ENCODE results near the gene OR51D1.

Gene OR51D1, protein sequence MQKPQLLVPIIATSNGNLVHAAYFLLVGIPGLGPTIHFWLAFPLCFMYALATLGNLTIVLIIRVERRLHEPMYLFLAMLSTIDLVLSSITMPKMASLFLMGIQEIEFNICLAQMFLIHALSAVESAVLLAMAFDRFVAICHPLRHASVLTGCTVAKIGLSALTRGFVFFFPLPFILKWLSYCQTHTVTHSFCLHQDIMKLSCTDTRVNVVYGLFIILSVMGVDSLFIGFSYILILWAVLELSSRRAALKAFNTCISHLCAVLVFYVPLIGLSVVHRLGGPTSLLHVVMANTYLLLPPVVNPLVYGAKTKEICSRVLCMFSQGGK

GRCh38 chr11:4636962-4637661, at the start of gene OR51D1:
TSS of gene OR51D1 (plus strand) at chr11:4637477. CDS start at chr11:4639791, 2,314 bp downstream.
- DNase-seq (ENCODE audit: low read depth): peak; percentile 68

DNA sequence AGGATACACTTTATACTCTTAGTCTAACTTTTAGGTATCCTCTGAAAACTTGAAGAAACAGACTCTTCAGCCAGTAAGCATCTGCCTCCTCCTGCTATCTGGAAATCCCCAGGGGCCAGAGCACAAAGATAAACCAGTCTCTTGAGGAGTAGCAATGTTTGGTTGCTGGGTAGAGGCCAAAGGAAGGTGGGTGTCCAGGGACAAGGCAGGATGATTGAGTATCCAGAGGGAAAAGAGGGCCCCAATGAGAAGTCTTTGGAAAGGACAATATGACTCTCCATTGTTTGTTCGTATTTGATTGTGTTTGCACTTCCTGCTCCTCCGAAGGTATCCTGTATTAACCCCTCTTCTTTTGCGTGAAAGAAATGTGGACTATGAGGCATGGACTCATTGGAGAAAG, 48.3 kb upstream of the OR51D1 start:
- DNase-seq (ENCODE audit: low read depth): no peak

DNA sequence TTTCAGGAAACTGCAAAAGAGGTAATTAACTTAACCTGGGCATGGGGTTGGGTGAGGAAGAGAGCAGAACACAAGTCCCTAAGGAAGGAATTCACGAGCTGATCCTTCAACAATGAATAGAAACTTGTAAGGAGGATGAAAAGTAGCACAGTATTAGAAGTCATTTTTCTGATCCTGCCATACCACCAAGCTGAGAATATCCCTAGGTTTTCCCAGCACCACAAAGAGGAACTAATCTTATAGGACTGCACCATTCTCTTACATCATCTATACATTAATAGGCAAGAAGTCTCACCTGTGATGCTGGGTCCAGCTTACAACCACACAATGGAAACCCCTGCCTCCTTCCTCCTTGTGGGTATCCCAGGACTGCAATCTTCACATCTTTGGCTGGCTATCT, 43.5 kb upstream of the OR51D1 start, which contains the start of gene OR52I1:
TSS of gene OR52I1 (plus strand) at position 301 of the 400 bp plus-strand sequence. CDS start at position 301, 0 bp downstream.
- no peak for DNase-seq (ENCODE audit: low read depth)

- no peak for DNase-seq (ENCODE audit: low read depth)
Observed at GRCh38 chr11:4605057-4605456, 32.2 kb upstream of the OR51D1 start.

DNA sequence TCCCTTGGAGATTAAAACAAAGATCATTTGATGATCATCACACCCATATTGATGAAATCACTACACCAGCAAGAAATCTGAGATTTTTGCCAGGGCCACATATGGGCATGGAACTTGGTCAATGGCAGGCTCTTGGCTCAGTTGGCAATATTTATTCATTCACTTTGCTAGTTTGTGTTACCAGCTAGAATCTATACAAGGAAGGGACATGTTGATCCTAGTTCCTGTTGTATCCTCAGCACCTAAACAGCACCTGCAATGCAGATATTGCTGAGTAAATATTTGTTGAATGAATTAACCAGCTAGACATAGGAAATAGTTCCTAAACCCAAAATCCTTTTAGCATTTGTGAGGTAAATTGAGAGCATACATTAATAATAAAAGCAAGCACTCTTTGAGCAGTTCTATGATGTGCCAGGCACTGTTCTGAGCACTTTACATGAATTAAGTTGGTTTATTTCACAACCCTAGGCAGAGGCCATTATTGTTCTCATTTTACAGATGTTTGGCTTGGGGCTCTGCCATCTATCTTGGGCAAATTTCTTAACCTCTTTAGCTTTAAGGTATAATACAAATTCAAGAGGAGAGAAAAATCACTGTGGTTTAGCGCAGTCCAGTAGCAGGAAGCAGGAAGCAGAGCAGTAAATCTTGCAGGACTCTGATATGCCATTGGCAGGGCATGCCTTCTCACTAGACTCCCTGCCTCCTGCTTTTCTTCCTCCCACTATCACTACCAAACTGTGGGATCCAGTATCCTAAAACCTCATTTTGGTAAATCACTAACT, 30.9 kb upstream of the OR51D1 start:
- DNase-seq (ENCODE audit: low read depth): no peak

DNA sequence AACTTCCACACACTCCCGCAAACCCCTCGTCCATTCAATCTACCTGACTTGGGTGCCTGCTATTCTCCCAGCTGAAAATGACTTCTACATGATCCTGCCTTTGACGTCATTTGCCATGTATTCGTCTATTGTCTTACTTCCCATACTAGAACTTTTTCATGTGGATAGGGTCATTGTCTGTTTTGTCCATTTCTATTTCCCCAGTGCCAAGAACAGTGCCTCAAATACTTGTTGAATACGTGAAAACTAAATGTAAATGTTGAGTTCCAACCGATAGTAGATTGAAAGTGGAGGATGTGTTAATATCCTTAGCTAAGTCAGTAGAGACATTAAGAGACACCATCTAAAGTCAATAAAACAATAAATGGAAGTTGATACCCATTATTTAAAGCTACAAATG, 30.2 kb upstream of the OR51D1 start:
- DNase-seq (ENCODE audit: low read depth): no peak

DNA sequence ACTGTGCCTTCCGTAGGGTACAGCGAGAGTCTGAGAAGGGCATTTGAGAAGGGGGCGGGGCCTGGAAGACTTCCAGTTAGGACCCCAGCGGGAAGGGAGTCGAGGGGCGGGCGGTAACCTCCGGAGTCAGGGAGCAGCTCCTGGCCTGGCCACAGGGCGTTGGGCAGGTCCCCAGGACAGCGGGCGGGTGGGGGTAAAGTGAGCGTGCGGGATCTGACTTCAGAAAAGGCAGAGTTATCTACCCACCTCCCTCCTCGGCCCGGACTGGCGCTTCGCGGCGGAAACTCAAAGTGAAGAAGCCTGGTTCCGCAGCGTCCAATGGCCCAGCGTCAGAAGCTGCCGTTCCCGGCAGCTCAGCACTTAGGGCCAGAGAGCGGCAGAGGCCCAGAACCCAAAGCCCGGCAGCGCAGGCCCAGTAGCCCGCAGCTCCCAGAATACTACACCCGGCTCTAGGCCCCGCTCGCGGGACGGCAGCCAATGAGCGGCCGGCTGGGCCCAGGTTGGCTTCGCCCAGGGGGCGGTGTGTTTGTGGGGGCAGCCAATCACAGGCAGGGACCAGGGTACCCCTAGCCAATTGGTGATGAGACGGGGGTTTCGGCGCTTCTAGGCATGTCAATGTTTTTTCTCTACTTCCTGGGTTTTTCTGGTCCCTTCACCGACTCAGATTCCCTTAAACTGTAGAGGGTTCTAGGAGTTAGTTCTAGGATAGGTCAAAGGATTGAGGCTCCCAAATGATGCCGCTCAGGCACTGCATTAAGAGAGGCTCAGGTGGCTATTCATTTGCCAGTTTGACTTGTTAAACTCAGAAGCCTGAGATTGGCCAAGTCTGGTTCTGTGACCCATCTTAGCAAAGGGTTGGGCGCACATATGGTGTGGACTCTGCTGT, 29.3 kb upstream of the OR51D1 start, which contains the start of gene TRIM68:
TSS of gene TRIM68 (minus strand) at position 451 of the 886 bp plus-strand sequence. CDS start 2,727 bp downstream, outside the sequence.
- DNase-seq (ENCODE audit: low read depth): peak; percentile 95

GRCh38 chr11:4610258-4610935, 26.9 kb upstream of the OR51D1 start:
- peak; percentile 29 for DNase-seq (ENCODE audit: low read depth)

GRCh38 chr11:4611986-4612385, 25.3 kb upstream of the OR51D1 start:
- DNase-seq (ENCODE audit: low read depth): no peak

GRCh38 chr11:4615856-4616444, 21.3 kb upstream of the OR51D1 start:
- DNase-seq (ENCODE audit: low read depth): no peak

DNA sequence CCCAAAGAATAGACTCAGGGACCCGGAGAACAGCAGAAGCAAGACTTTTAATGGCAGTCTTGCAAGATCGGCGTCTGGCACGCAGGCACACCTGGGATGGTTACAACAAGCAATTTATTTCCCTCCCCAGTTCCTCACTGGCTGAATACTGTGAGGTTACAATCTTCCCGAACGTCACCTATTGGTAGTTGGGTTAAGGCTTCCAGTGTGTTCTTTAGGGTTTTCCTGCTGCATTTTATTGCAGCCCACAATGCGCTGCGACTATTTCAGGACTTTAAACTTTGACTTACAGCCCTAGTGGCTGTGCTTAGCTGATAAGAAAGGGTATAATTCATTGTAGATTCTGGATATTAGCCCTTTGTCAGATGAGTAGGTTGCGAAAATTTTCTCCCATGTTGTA, 17.8 kb upstream of the OR51D1 start:
- no peak for DNase-seq (ENCODE audit: low read depth)

GRCh38 chr11:4626207-4627099, 10.8 kb upstream of the OR51D1 start:
- DNase-seq (ENCODE audit: low read depth): peak; percentile 83

GRCh38 chr11:4636136-4636535, 1.1 kb upstream of the OR51D1 start:
- DNase-seq (ENCODE audit: low read depth): no peak

DNA sequence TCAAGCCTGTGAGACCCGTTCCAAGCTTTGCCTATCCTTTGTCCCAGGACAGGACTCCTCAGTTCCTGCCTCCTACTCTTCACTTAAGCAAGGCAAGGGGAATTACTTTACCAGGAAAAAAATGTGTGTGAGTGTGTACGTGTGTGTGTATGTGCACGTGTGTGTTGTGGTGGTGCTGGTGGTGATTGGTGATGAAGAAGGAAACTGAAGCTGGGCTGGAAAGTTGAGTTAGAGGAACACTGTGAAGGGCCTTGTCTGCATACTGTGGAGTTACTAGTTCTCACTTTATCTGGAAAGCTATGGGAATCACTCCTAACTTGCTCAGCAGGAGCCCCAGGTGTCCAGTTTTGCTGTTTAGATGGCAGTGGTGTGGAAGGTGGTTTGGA, 378 bp downstream of the OR51D1 start:
- no peak for DNase-seq (ENCODE audit: low read depth)

DNA sequence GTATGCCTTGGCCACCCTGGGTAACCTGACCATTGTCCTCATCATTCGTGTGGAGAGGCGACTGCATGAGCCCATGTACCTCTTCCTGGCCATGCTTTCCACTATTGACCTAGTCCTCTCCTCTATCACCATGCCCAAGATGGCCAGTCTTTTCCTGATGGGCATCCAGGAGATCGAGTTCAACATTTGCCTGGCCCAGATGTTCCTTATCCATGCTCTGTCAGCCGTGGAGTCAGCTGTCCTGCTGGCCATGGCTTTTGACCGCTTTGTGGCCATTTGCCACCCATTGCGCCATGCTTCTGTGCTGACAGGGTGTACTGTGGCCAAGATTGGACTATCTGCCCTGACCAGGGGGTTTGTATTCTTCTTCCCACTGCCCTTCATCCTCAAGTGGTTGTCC, 2.7 kb downstream of the OR51D1 start:
- DNase-seq (ENCODE audit: low read depth): no peak

GRCh38 chr11:4641501-4641900, 4.2 kb downstream of the OR51D1 start:
- DNase-seq (ENCODE audit: low read depth): no peak

DNA sequence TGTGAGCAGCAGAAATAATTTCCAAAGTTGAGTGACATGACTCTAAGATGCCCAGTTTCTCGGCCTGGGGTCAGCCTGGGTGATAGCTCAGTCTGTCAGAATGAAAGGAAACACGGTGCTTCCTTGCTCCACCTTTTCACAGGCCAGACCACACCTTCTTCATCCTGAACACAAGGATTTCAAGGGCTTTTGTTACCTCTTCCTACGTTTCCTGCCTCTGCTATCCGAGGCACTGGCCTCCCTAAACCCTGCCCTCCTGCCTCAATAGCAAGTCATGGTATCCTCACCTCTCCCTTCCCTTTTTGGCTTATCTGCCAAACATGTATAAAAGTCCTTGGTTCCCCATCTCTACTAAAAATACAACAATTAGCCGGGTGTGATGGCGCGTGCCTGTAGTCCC, 4.8 kb downstream of the OR51D1 start:
- no peak for DNase-seq (ENCODE audit: low read depth)

DNA sequence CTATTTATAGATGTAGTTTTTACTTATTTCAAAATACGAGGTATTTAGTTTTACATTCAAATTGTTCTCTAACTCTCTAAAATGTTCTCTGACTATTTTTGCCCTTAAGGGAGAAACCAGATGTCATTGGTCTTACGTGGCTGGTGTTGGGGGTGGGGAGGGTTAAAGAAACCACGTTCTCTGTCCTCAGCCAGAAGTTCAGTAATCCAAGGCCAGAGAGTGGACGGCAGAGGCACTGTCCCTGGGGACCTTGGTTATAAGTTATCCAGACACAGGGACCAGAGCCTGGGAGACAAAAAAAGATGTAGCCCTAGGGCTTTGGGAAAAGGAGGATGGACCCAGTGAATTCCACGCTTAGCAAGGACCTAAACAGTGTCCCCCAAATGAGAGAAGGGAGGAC, 5.8 kb downstream of the OR51D1 start:
- DNase-seq (ENCODE audit: low read depth): no peak

GRCh38 chr11:4643682-4644081, 6.4 kb downstream of the OR51D1 start, which contains the start of gene OR51E1:
TSS of gene OR51E1 (plus strand) at chr11:4643982. CDS start at chr11:4652527, 8,545 bp downstream.
- DNase-seq (ENCODE audit: low read depth): no peak

Data from ELR (cell line).